HG03060 (cell line): Measurements from ENCODE around the gene SNX9.
"Not testable (repeated sequence)": the region's sequence is repeated elsewhere in the genome, so short reads cannot be mapped to it uniquely, and the experiment has no call there.

Source experiments
- ATAC-seq: cut with Tn5 transposase; IDR thresholded peaks from one replicate; pipeline ENCODE4 v1.9.1; 2021; ENCODE audit warnings: low read depth, moderate number of reproducible peaks; ENCODE audit not compliant: unreplicated experiment

SNX9 gene

GRCh38 chr6:157944983-157945931 lies 122.2 kb downstream of the SNX9 start:
- no peak for ATAC-seq

GRCh38 chr6:157946053-157946617 lies 123.1 kb downstream of the SNX9 start:
- no peak for ATAC-seq

DNA sequence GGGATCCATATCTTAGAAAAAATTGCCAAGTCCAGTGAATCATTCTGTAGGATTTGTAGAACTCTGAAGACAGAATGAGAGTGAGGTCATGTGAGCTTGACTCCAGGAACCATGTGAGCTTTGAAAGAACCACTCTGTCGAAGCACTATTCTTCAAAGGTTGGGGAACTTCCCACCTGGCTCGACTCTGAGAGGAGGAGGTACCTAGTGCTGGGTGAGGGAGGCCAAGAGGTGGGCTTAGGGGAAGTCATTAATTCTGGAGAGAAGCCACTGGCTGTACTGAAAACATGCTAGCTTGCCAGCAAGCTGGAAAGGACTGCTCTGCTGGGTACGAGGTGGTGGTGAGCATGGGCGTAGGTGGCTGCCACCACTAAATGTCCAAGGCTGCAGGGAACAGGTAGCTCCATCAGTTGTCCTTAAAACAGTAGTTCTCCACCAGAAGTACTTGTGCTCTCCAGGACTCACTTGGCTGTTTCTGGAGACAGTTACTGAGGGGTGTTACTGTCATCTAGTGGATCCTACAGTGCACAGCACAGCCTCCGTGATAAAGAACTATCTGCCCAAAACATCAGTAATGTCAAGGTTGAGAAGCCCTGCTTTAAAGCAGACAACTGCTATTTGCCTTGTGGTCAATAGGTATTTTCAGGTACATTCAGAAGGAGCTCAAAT lies 124.0 kb downstream of the SNX9 start:
- no peak for ATAC-seq

DNA sequence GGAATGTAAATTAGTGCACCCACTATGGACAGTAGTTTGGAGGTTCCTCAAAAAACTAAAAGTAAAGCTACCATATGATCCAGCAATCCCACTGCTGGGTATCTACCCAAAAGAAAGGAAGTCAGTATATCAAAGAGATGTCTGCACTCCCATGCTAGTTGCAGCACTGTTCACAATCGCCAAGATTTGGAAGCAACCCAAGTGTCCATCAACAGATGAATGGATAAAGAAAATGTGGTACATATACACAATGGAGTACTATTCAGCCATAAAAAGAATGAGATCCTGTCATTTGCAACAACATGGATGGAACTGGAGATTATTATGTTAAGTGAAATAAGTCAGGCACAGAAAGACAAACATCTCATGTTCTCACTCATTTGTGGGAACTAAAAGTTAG lies 127.9 kb downstream of the SNX9 start:
- not testable (repeated sequence) for ATAC-seq

DNA sequence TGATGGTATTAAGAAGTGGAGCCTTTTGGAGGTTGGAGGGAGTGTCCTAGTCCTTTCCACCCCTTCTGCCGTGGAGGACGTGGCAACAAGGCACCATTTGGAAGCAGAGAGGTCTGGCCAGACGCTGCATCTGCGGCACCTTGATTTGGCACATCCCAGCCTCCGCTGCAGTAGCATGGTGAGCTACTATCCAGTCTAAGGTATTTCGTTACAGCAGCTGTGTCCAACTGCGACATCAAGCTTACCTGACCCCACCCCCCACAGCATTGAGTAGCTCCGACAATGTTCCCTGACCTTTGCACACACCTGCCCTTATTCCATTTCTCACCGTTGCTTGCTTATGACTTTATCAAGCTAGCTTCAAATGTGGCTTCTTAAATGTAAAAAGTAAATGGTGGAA lies 128.8 kb downstream of the SNX9 start:
- ATAC-seq, result no peak

GRCh38 chr6:157952861-157953351 lies 129.9 kb downstream of the SNX9 start:
- no peak for ATAC-seq

DNA sequence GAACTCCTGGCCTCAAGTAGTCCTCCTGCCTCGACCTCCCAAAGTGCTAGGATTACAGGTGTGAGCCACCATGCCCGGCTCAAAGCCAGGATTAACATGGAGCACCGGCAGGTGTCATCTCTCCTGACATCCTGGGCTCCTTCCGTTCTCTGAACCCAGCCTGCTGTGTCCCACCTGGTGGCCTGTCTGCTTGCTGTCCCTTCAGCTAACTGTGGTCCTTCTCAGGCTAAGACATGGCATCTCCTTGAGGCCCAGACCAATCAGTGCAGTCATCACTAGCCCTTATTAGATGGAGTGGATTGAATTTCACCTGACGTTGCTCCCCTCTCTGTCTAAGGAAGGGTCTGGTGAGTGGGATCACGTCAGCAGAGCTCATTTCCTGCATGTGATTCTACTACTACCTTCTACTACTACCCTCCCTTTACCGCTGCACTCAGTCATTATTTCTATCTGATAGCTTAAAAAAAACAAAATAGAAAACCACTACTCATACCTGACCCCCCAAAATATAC lies 130.6 kb downstream of the SNX9 start:
- no peak for ATAC-seq

DNA sequence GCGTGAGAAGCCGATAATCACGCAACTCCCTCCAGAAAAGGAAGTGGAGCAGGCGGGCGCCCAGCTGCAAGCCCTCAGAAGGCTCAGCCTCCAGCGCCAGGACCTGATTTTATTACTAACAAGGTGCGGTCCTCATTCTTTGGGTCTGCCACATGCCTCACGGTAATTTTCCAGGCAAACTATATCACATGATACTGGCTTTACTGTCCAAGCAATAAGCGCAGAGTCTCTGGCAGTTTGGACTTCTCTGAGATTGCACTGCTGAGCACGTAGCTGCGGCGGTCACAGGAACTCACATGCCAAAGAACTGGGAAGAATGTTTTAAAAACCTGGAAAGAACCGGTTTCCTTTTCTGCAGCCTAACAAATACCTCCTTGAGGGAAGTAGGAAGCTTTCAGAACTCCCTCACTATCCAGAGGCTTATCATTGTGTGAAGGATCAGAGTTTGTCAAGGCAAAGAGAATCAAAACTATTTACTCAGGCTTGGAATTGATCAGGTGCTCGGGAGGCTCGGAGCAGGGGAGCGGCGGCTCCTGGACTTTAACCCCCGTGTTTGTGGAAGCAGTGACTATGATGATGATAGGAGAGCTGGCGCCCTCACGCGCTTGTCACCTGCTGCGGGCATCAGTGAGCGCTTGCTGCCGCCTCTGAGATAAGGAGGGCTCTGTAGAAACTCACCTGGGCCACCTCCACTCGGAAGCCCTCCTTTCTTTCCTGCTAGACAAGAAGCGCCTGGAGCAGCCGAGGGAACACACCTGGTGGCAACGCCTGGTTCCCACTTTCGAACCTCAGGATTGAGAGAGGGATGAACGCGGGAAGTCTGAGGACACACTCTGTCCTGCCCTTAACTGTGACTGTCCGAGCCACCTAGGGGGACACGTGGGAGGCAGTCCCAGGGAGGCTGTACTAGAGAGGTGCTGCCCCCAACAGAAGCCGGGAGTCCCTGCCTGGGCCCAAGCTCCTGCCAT lies 131.4 kb downstream of the SNX9 start:
- no peak for ATAC-seq

GRCh38 chr6:157955675-157956074 lies 132.6 kb downstream of the SNX9 start:
- no peak for ATAC-seq

DNA sequence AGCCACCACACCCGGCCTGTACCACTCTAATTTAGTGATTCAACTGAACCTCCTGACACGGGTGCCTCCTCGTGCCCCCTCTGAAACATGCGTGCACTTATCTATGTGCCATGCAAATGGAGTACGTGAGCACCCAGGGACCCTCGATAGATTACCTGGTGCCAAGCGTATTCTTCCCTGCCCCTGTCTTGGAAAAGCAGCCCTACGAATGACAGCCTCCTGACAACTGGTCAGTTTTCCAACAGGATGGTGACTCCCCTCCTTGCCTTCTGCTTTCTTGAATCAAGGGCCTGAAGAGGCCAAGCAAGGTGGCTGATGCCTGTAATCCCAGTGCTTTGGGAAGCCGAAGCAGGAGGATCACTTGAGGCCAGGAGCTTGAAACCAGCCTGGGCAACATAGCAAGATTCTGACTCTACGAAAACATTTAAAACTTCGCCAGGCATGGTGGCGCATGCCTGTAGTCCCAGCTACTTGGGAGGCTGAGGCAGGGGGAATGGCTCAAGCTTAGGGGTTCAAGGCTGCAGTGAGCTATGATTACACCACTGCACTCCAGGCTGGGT lies 133.2 kb downstream of the SNX9 start:
- no peak for ATAC-seq

DNA sequence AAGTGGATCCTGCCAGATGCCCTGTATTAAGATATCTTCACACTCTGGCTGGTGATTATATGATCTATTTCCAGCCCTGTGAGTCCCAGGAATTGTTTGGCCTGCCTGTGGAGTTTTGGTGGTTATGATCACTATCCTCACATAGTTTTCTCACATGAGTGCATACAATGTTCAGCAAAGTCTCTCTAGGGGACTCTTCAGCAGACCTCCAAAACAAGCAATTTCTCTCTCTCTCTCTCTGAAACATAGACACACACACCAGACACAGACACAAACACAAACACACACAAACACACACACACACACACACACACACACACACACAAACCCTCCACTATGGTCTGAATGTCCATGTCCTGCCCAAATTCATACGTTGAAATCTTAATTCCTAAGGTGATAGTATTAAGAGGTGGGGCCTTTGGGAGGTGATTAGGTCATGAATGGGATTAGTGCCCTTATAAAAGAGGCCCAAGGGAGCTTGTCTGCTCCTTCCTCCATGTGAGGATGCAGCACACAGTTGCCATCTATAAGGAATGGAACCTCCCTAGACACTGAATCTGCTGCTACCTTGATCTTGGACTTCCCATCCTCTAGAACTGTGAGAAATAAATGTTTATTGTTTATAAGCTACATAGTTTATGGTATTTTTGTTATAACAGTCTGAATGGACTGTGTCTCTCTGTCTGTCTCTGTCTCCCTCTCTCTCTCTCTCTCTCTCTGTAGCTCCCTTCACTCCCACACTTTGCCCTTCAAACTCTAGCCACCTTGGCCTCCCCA lies 136.6 kb downstream of the SNX9 start:
- no peak for ATAC-seq

DNA sequence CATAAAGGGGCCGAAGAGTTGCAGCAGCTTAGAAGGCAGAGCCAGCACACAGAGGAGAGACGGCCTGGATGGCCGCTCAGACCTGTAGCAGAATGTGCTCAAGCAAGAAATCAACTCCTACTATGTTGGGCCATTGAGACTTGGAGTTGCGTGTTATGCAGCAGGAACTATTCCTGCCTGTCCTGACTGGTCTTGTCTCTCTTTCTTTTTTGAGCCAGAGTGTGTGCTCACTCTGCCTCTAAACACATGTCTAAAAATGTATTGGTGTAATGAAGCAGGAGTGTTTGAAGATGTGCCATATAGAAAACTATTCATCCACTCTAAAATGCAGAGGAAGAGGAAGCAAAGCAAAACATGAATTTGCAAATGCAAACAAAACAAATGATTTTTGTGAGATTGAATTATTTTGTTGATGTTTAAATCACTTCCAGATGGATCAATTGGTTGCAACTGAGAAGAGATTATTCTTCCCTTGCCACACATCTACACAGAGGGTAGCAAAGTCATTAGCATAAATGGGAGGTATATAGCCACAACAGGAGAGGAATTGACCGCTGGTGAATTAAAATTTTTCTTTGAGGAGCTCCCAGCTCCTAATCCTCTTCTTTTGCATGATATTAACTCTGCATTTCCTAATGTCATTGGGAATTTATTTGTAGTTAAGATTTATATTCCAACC lies 138.2 kb downstream of the SNX9 start:
- no peak for ATAC-seq

DNA sequence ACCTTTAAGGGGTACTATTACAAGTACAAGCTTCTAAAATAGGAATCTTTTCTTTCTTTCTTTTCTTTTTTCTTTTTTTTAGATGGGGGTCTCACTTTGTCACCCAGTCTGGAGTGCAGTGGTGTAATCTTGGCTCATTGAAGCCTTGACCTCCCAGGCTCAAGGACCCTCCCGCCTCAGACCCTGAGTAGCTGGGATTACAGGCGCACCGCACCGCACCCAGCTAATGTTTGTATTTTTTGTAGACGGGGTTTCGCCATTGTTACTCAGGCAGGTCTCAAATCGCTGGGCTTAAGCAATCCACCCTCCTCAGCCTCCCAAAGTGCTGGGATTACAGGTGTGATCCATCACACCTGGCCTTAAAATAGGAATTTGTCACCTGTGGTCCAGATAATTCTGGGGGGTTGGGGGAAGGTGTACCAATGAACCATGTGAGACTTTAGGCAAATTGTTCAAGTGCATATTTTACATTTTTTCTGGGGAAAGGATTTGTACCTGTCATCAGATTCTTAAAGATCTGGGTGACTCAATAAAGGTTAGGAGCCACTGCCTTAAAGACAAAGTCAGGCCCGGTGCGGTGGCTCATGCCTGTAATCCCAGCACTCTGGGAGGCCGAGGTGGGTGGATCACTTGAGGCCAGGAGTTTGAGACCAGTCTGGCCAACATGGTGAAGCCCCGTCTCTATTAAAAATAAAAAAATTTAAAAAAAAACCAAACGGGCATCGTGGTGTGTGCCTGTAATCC lies 139.0 kb downstream of the SNX9 start:
- no peak for ATAC-seq

GRCh38 chr6:157962601-157963302 lies 139.7 kb downstream of the SNX9 start:
- ATAC-seq, result no peak

DNA sequence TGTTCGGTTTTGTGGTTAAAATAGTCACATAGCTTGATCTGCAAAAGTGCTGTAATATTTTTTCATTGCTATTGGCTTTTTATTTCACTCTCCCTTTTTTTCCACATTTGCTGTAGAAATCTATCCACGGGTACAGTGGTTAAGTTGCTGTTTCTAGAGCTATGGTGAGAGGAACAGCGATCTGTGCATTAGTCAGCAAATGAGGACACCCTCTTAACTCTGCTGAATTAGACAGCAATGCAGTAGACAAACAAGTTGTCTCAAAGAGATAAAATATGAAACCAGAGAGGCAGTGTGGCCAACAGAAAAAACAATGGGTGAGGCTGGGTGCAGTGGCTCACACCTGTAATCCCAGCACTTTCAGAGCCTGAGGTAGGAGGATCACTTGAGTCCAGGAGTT lies 141.1 kb downstream of the SNX9 start:
- no peak for ATAC-seq

- ATAC-seq, result no peak
Measured at GRCh38 chr6:157965387-157965786, 142.3 kb downstream of the SNX9 start.

DNA sequence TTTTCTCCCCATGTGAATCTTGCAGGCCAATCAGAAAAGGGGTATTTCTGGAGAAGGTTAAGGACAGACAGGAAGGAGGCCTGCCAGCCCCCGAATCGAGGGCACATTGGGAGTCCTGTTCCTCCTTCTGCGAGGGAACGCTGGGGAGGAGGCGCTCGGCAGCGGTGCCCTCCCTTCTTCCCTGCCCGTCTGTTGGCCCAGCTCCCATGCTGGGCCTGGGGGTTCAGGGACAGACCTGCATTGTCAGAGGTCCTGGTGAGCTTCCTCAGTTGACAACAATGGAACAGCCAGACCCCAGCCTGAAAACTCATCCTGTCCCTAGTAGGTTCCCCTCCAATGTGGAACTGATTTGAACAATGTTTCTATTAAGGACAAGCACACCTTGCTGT lies 143.5 kb downstream of the SNX9 start:
- no peak for ATAC-seq
